ENCODE data around the gene TRIP6.

Gene TRIP6

GRCh38 chr7:100865938-100866728 is 1.1 kb upstream of the TRIP6 start:
- in situ Hi-C loops (cut with HindIII; ENCODE audit: low sequenced_read_pairs), result no loop called here

DNA sequence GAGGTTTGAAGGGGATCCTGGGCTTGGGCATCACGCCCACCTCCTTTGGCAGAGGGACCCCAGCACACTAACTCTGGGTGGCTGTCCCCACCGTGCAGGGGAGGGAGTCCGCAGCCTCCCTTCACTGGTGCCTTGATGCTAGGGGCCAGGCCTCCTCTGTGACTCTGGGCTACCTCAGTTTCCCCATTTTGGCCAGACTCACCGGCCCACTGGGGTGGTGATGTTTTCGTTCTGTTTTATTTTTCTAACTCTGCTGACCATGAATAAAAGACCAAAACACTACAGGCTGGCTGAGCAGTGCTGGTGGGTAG is 503 bp upstream of the TRIP6 start:
- in situ Hi-C loops (cut with HindIII; ENCODE audit: low sequenced_read_pairs), result no loop called here

- in situ Hi-C loops (cut with HindIII; ENCODE audit: low sequenced_read_pairs), result no loop called here
Observed at GRCh38 chr7:100867776-100868485, 744 bp downstream of the TRIP6 start.

DNA sequence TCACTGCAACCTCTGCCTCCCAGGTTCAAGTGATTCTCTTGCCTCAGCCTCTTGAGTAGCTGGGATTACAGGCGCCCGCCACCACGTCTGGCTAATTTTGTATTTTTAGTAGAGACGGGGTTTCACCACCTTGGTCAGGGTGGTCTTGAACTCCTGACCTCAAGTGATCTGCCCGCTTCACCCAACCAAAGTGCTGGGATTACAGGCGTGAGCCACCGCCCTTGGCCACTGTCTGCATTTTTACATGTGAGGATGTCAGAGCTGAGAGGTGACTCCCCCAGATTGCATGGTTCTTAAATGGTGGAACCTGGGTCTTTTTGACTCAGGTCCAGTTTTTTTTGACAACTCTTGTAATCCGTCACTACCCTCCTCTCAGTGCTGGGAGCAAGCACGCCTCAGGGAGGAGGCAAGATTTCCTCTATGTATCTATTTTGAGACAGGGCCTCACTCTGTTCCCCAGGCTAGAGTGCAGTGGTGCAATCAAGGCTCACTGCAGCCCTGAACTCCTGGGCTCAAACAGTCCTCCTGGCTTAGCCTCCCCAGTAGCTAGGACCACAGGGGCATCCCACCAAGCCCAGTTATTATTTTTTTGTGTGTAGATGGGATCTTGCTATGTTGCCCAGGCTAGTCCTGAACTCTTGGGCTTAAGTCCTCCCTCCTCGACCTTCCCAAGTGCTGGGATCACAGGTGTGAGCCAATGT is 6.6 kb downstream of the TRIP6 start:
- in situ Hi-C loops (cut with HindIII; ENCODE audit: low sequenced_read_pairs), result no loop called here

- in situ Hi-C loops (cut with HindIII; ENCODE audit: low sequenced_read_pairs), result no loop called here
Observed at GRCh38 chr7:100874300-100874576, 7.1 kb downstream of the TRIP6 start.

- in situ Hi-C loops (cut with HindIII; ENCODE audit: low sequenced_read_pairs), result no loop called here
Observed at GRCh38 chr7:100874577-100875355, 7.6 kb downstream of the TRIP6 start, which contains the start of gene SRRT. Gene SRRT (plus strand): TSS chr7:100875103. CDS start chr7:100875591, 488 bp downstream.

DNA sequence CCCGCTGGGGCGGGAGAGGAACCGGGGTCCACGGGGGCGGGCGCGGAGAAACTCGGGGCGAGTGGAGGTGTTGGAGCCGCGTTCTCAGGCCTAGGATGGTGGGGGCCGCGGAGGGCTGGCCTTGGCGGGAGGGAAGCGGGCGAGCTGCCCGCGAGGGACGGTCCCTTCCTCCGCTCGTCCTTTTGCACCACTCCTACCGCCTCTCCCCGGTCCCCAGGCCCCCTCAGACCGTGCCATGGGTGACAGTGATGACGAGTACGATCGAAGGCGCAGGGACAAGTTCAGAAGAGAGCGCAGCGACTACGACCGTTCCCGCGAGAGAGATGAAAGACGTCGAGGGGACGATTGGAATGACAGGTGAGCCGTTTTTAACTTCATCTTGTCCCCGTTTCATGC is 8.2 kb downstream of the TRIP6 start:
- in situ Hi-C loops (cut with HindIII; ENCODE audit: low sequenced_read_pairs), result no loop called here

GRCh38 chr7:100878013-100878412 is 10.8 kb downstream of the TRIP6 start:
- in situ Hi-C loops (cut with HindIII; ENCODE audit: low sequenced_read_pairs), result no loop called here

DNA sequence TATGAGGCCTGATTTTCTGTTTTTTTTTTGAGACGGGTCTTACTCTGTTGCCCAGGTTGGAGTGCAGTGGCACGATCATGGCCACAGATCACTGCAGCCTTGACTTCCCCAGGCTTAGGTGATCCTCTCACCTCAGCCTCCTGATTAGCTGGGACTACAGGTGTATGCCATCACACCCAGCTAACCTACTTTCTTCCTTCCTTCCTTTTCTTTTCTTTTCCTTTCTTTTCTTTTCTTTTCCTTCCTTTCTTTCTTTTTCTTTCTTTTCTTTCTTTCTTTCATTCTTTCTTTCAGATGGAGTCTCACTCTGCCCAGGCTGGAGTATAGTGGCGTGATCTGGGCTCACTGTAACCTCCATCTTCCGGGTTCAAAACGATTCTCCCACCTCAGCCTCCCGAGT is 11.5 kb downstream of the TRIP6 start:
- in situ Hi-C loops (cut with HindIII; ENCODE audit: low sequenced_read_pairs), result no loop called here

DNA sequence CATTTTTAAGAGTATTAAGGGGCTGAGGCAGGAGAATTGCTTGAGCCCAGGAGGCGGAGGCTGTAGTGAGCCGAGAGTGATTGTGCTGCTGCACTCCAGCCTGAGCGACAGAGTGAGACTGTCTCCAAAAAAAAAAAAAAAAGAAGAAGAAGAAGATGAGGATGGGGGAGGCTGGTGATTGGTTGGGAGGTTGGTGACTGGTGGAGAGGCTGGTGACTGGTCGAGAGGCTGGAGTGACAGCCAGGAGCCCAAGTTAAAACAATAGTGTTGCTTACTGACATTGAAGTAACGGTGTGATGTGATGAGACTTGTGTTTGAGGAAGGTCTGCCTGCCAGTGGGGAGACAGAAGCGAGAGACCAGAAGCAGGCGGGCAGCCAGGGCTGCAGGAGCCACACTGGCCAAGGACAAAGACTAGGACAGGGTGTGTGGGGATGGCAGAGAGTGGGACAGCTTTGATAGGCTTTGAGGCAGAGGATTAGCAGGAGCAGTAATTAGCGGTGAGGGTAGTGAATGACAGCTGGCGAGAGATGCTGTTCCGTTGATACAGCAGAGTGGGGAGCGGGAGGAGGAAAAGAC is 12.6 kb downstream of the TRIP6 start:
- in situ Hi-C loops (cut with HindIII; ENCODE audit: low sequenced_read_pairs), result loop anchor here (5.0 to 10.0 kb wide), 3 partner anchors 65 to 215 kb away; partner anchors contain the start of gene MUC3A

GRCh38 chr7:100880645-100881044 is 13.5 kb downstream of the TRIP6 start:
- in situ Hi-C loops (cut with HindIII; ENCODE audit: low sequenced_read_pairs), result loop anchor here (5.0 to 10.0 kb wide), 3 partner anchors 64 to 214 kb away; partner anchors contain the start of gene MUC3A

- in situ Hi-C loops (cut with HindIII; ENCODE audit: low sequenced_read_pairs), result loop anchor here (5.0 to 10.0 kb wide), 3 partner anchors 64 to 214 kb away; partner anchors contain the start of gene MUC3A
Observed at GRCh38 chr7:100881136-100881535, 13.9 kb downstream of the TRIP6 start.

DNA sequence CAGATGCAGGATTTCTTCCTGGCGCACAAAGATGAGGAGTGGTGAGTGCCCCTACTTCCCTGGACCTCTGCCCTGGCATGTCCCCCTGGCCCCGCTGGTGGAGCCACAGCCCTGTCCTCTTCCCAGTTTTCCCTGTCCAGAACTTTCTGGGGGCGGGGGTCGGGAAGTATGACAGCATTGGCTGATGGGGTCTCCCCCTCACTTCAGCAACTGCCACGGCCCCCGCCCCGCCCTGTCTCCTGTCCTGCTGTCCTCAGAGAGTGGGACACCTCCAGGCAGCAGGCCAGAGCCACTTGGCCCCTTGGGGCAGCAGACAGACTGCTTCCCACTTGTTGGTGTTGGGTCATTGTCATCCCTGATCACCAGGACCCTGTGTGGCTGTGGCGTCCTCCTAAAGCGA is 15.0 kb downstream of the TRIP6 start:
- in situ Hi-C loops (cut with HindIII; ENCODE audit: low sequenced_read_pairs), result loop anchor here (5.0 to 10.0 kb wide), 3 partner anchors 63 to 213 kb away; partner anchors contain the start of gene MUC3A

GRCh38 chr7:100882785-100883526 is 15.8 kb downstream of the TRIP6 start:
- in situ Hi-C loops (cut with HindIII; ENCODE audit: low sequenced_read_pairs), result loop anchor here (5.0 to 10.0 kb wide), 3 partner anchors 62 to 212 kb away; partner anchors contain the start of gene MUC3A

DNA sequence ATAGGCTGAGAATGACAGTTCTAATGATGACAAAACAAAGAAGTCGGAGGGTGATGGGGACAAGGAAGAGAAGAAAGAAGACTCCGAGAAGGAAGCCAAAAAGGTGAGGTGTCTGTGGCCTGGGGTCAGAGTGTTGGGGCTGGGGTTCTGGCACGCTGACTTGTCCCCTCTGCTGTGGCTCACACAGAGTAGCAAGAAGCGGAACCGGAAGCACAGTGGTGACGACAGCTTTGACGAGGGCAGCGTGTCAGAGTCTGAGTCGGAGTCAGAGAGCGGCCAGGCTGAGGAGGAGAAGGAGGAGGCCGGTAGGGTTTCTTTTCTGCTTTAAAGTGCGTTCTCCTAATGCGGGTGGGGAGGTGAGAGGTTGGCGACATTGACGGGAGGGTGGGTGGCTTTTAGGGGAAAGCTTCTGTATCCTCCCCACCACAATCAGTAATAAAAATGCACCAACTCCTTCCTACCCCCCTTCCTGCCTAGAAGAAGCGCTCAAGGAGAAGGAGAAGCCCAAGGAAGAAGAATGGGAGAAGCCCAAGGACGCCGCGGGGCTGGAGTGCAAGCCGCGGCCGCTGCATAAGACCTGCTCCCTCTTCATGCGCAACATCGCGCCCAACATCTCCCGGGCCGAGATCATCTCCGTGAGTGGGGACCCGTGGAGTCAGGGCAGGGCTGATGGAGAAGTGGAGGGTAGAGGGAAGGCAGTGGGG is 17.7 kb downstream of the TRIP6 start:
- in situ Hi-C loops (cut with HindIII; ENCODE audit: low sequenced_read_pairs), result loop anchor here (5.0 to 10.0 kb wide), 4 partner anchors 58 to 210 kb away; partner anchors contain the start of genes EPHB4 and MUC3A

- in situ Hi-C loops (cut with HindIII; ENCODE audit: low sequenced_read_pairs), result loop anchor here (5.0 to 10.0 kb wide), 3 partner anchors 58 to 209 kb away; partner anchors contain the start of genes EPHB4 and MUC3A
Observed at GRCh38 chr7:100885440-100886141, 18.4 kb downstream of the TRIP6 start.

GRCh38 chr7:100886142-100886935 is 19.2 kb downstream of the TRIP6 start:
- in situ Hi-C loops (cut with HindIII; ENCODE audit: low sequenced_read_pairs), result loop anchor here (5.0 to 10.0 kb wide), 3 partner anchors 58 to 208 kb away; partner anchors contain the start of genes EPHB4 and MUC3A

All from endothelial cell of hepatic sinusoid (primary cell).